Activated CD4-positive, alpha-beta T cell treated with anti-CD3 and anti-CD28 coated beads for 36 hours (primary cell): ENCODE measurements around the gene KLHDC9. TPM values are rescaled to one million over a fixed set of nuclear protein-coding genes. Genes with fewer than 3 reads are reported as not detected.
"Not testable (repeated sequence)": the region's sequence is repeated elsewhere in the genome, so short reads cannot be mapped to it uniquely, and the experiment has no call there.

Source experiments
- ATAC-seq: fragments of 200-7000 bp; cut with Tn5 transposase; one replicate; pipeline ENCODE4 v1.10.0; 2021; ENCODE audit warnings: mild to moderate bottlenecking, moderate library complexity
- CTCF ChIA-PET: fragments of 350-600 bp; sonication (Branson Sonifier 250); formaldehyde crosslinking; loops from one replicate; lab custom pipeline; 2021; ENCODE audit warnings: antibody characterized with exemption; lab: Charles Lee
- POLR2A ChIA-PET: fragments of 350-600 bp; sonication (Branson Sonifier 250); formaldehyde crosslinking; loops from one replicate; lab custom pipeline; 2021; ENCODE audit warnings: antibody characterized with exemption, inconsistent platforms; lab: Charles Lee
- DNase-seq: peaks from one replicate; pipeline ENCODE4 v3.0.0-alpha.2; 2020
- H3K27ac Mint-ChIP-seq: one replicate; pipeline ENCODE4 v1.8.0; 2021; ENCODE audit warnings: mixed read lengths
- H3K27me3 Mint-ChIP-seq: one replicate; pipeline ENCODE4 v1.8.0; 2021; ENCODE audit warnings: mixed read lengths
- H3K36me3 Mint-ChIP-seq: one replicate; pipeline ENCODE4 v1.8.0; 2021; ENCODE audit warnings: low read depth, mixed read lengths
- H3K4me1 Mint-ChIP-seq: one replicate; pipeline ENCODE4 v1.8.0; 2021; ENCODE audit warnings: mixed read lengths
- H3K4me3 Mint-ChIP-seq: one replicate; pipeline ENCODE4 v1.8.0; 2021; ENCODE audit warnings: mild to moderate bottlenecking, moderate library complexity, mixed read lengths
- H3K9me3 Mint-ChIP-seq: one replicate; pipeline ENCODE4 v1.8.0; 2021; ENCODE audit warnings: low read depth, mixed read lengths
- intact Hi-C, 2 experiments: fragments of 100-400 bp; cut with DNase I in 1 of 2; cut with micrococcal nuclease in 1 of 2; formaldehyde crosslinking; loops; one replicate each; pipeline versions ENCODE4 v1.14.2 to v1.15.1; 2022 to 2024; cut with DNase I, micrococcal nuclease
- total RNA-seq, 2 experiments: library from RNA; stranded (reverse); gene quantifications; one replicate each; pipeline ENCODE4 v1.2.3, GENCODE V29; 2021

Gene KLHDC9
- total RNA-seq, 2 experiments from 2014 or later, result 0.39 to 0.50 TPM

- DNase-seq, result peak; percentile 77
- Mint-ChIP-seq H3K4me3 (peak overlapping the region; percentile 94), H3K27me3 (no peaks in the 10 kb centered on the region), H3K27ac (peak overlapping the region; percentile 98), H3K36me3 (peaks cover 51% of the 10 kb centered on the region), H3K9me3 (no peaks in the 10 kb centered on the region), H3K4me1 (peaks cover 70% of the 10 kb centered on the region)
- CTCF ChIA-PET, result interaction anchor here (1.0 to 3.9 kb wide), 4 partner anchors 17 to 64 kb away, joined by 3 to 32 read pairs (median 4); partner anchors contain the start of gene KLHDC9
- intact Hi-C loops, result loop anchor here in 1 of 2 experiments (5.0 kb wide), 1 partner anchor 272 kb away; no protein-coding TSS in a partner anchor
- POLR2A ChIA-PET, result no interaction called here
- ATAC-seq, result peak; percentile 70
Measured at GRCh38 chr1:161115132-161115711, 17.1 kb downstream of the KLHDC9 start.

GRCh38 chr1:161115961-161116360 lies 17.8 kb downstream of the KLHDC9 start:
- ChIA-PET POLR2A (interaction anchor here (2.7 kb wide), 1 partner anchor 38 kb away, joined by 13 read pairs; the partner anchor contains the start of gene UFC1), CTCF (interaction anchor here (0.7 to 1.7 kb wide), 2 partner anchors 50 to 69 kb away, joined by 3 read pairs; no protein-coding TSS in a partner anchor)
- H3K36me3 Mint-ChIP-seq, result peaks cover 55% of the 10 kb centered on the region
- H3K4me3 Mint-ChIP-seq, result peak overlapping the region; percentile 94
- intact Hi-C loops, result loop anchor here in 1 of 2 experiments (5.0 kb wide), 1 partner anchor 271 kb away; no protein-coding TSS in a partner anchor
- H3K27me3 Mint-ChIP-seq, H3K9me3 Mint-ChIP-seq, ATAC-seq: not testable (repeated sequence)
- peaks cover 76% of the 10 kb centered on the region for H3K4me1 Mint-ChIP-seq
- H3K27ac Mint-ChIP-seq, result peak overlapping the region; percentile 98
- peak; percentile 24 for DNase-seq

- ChIA-PET POLR2A (interaction anchor here (1.0 to 2.7 kb wide), 5 partner anchors 12 to 64 kb away, joined by 3 to 13 read pairs (median 5); partner anchors contain the start of genes DEDD, PPOX and UFC1), CTCF (interaction anchor here (0.6 to 1.7 kb wide), 11 partner anchors 9 to 548 kb away, joined by 3 to 5 read pairs (median 3); partner anchors contain the start of genes TOMM40L and UFC1)
- peak; percentile 94 for DNase-seq
- peak; percentile 53 for ATAC-seq
- peak within 1 kb of the TSS; percentile 98 for H3K27ac Mint-ChIP-seq
- H3K4me3 Mint-ChIP-seq, result peak within 1 kb of the TSS; percentile 94
- no peaks in the 10 kb centered on the region for H3K27me3 Mint-ChIP-seq
- no peaks in the 10 kb centered on the region for H3K9me3 Mint-ChIP-seq
- intact Hi-C loops, result loop anchor here (1.0 to 5.0 kb wide), 8 partner anchors 14 to 269 kb away; partner anchors contain the start of genes USP21 (in 2 of the 2), DEDD (in 1 of the 2), UFC1 (in 1 of the 2) and USF1 (in 1 of the 2)
- peaks cover 75% of the 10 kb centered on the region for H3K4me1 Mint-ChIP-seq
- H3K36me3 Mint-ChIP-seq, result peaks cover 73% of the 10 kb centered on the region
Measured at GRCh38 chr1:161117759-161118581, 19.8 kb downstream of the KLHDC9 start, which contains the start of the genes NIT1 and PFDN2. NIT1 (plus strand) TSS chr1:161118105; CDS start chr1:161118177, 72 bp downstream. PFDN2 (minus strand) TSS chr1:161118037; CDS start chr1:161118026, 11 bp downstream.

- Mint-ChIP-seq H3K9me3 (no peaks in the 10 kb centered on the region), H3K4me1 (peaks cover 62% of the 10 kb centered on the region), H3K36me3 (peaks cover 69% of the 10 kb centered on the region), H3K4me3 (peak overlapping the region; percentile 94), H3K27me3 (no peaks in the 10 kb centered on the region), H3K27ac (peak overlapping the region; percentile 98)
- ChIA-PET CTCF (interaction anchor here (0.6 to 1.0 kb wide), 4 partner anchors 22 to 71 kb away, joined by 3 to 8 read pairs (median 3); partner anchors contain the start of gene PPOX), POLR2A (no interaction called here)
- ATAC-seq (peak; percentile 65), DNase-seq (peak; percentile 85)
- intact Hi-C loops, result loop anchor here (1.0 to 5.0 kb wide), 5 partner anchors 13 to 268 kb away; partner anchors contain the start of genes DEDD (in 1 of the 2) and USP21 (in 1 of the 2)
Measured at GRCh38 chr1:161119092-161119903, 21.1 kb downstream of the KLHDC9 start.

- Mint-ChIP-seq H3K27me3 (no peaks in the 10 kb centered on the region), H3K36me3 (peaks cover 64% of the 10 kb centered on the region), H3K27ac (peak overlapping the region; percentile 85), H3K9me3 (no peaks in the 10 kb centered on the region), H3K4me1 (peaks cover 47% of the 10 kb centered on the region), H3K4me3 (no peak overlapping the region)
- ChIA-PET POLR2A (interaction anchor here (0.8 to 1.1 kb wide), 2 partner anchors 12 to 15 kb away, joined by 3 read pairs; partner anchors contain the start of gene DEDD), CTCF (interaction anchor here (1.1 to 1.2 kb wide), 2 partner anchors 9 to 20 kb away, joined by 3 read pairs; no protein-coding TSS in a partner anchor)
- ATAC-seq (no peak), DNase-seq (no peak)
- intact Hi-C loops, result no loop called here
Measured at GRCh38 chr1:161121042-161121650, 23.0 kb downstream of the KLHDC9 start.

- intact Hi-C loops, result no loop called here
- ChIA-PET CTCF (interaction anchor here (0.6 to 1.2 kb wide), 3 partner anchors 10 to 410 kb away, joined by 3 read pairs; partner anchors contain the start of gene CD48), POLR2A (interaction anchor here (0.6 kb wide), 2 partner anchors 42 to 464 kb away, joined by 3 to 5 read pairs; no protein-coding TSS in a partner anchor)
- peak overlapping the region; percentile 3 for H3K27ac Mint-ChIP-seq
- H3K9me3 Mint-ChIP-seq, result no peaks in the 10 kb centered on the region
- no peaks in the 10 kb centered on the region for H3K27me3 Mint-ChIP-seq
- ATAC-seq, result no peak
- DNase-seq, result no peak
- H3K4me3 Mint-ChIP-seq, result no peak overlapping the region
- peaks cover 46% of the 10 kb centered on the region for H3K4me1 Mint-ChIP-seq
- H3K36me3 Mint-ChIP-seq, result peaks cover 64% of the 10 kb centered on the region
Measured at GRCh38 chr1:161121834-161122233, 23.7 kb downstream of the KLHDC9 start.

GRCh38 chr1:161122967-161123366 lies 24.8 kb downstream of the KLHDC9 start:
- Mint-ChIP-seq H3K27ac (peak overlapping the region; percentile 52), H3K27me3 (no peaks in the 10 kb centered on the region), H3K4me3 (no peak overlapping the region), H3K36me3 (peaks cover 70% of the 10 kb centered on the region), H3K4me1 (peaks cover 52% of the 10 kb centered on the region), H3K9me3 (no peaks in the 10 kb centered on the region)
- no peak for ATAC-seq
- POLR2A ChIA-PET, result interaction anchor here (0.7 kb wide), 1 partner anchor 69 kb away, joined by 3 read pairs; no protein-coding TSS in a partner anchor
- intact Hi-C loops, result no loop called here
- CTCF ChIA-PET, result no interaction called here
- no peak for DNase-seq

- Mint-ChIP-seq H3K9me3 (no peaks in the 10 kb centered on the region), H3K4me1 (peaks cover 55% of the 10 kb centered on the region), H3K36me3 (peaks cover 70% of the 10 kb centered on the region), H3K4me3 (no peak overlapping the region), H3K27me3 (no peaks in the 10 kb centered on the region), H3K27ac (peak overlapping the region; percentile 29)
- no peak for DNase-seq
- CTCF ChIA-PET, result interaction anchor here (0.6 to 1.9 kb wide), 8 partner anchors 9 to 56 kb away, joined by 3 to 10 read pairs (median 3); partner anchors contain the start of genes NIT1, PFDN2 and PPOX
- no peak for ATAC-seq
- intact Hi-C loops, result no loop called here
- POLR2A ChIA-PET, result no interaction called here
Measured at GRCh38 chr1:161127649-161128048, 29.5 kb downstream of the KLHDC9 start.

- Mint-ChIP-seq H3K27me3 (no peaks in the 10 kb centered on the region), H3K4me1 (peaks cover 55% of the 10 kb centered on the region), H3K27ac (peak overlapping the region; percentile 62), H3K9me3 (no peaks in the 10 kb centered on the region), H3K36me3 (peaks cover 61% of the 10 kb centered on the region), H3K4me3 (no peak overlapping the region)
- CTCF ChIA-PET, result interaction anchor here (0.8 to 1.9 kb wide), 4 partner anchors 8 to 37 kb away, joined by 3 to 10 read pairs (median 6); partner anchors contain the start of genes KLHDC9 and PPOX
- POLR2A ChIA-PET, result interaction anchor here (1.5 kb wide), 1 partner anchor 11 kb away, joined by 7 read pairs; the partner anchor contains the start of genes NIT1 and PFDN2
- DNase-seq, result no peak
- intact Hi-C loops, result no loop called here
- no peak for ATAC-seq
Measured at GRCh38 chr1:161128591-161129420, 30.6 kb downstream of the KLHDC9 start.
